K562 treated with DMSO at 1 percent for 4 hours (cell line): ENCODE measurements around the gene RNASE9. TPM values are rescaled to one million over a fixed set of nuclear protein-coding genes. Genes with fewer than 3 reads are reported as not detected.

Experiments
- total RNA-seq: library from RNA; unstranded; fragments of 300-600 nt; gene quantifications from 2 replicates; pipeline ENCODE4 v1.2.3, GENCODE V29; 2022; ENCODE audit not compliant: insufficient read depth

RNASE9 gene
- not detected in 2 replicates for total RNA-seq

GRCh38 chr14:20560961-20561360 is at the start of gene RNASE9:
TSS of gene RNASE9 (minus strand) at chr14:20561047.

DNA sequence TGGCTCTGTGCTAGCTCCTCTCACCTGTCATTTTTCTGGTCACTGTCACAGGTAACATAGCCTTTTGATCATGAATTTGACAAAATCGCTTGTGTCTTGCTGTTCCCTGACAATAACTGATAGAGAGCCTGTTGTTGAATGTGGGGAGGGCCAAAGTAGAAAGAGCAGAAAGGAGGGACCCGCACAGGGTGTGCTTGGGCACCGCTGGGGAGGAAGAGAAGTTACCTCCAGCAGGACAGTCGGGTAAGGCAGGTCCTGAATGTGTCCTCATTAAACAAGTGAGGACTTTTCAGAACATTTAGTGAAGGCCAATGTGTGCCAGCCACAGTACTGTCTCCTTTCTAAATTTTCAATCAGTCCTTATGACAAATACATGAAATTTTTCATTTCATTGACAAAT is 30.4 kb upstream of the RNASE9 start, which contains the start of gene RNASE12:
RNASE12 (minus strand) TSS at position 142 of the 400 bp plus-strand sequence. CDS start 653 bp downstream, outside the sequence.

GRCh38 chr14:20587489-20588154 is 26.8 kb upstream of the RNASE9 start, which contains the start of gene RNASE11:
TSS of gene RNASE11 (minus strand) at chr14:20588001.

Other genes with a start within 250 kb of the RNASE9 start
- 99.0 and 107 TPM in 2 replicates for gene CCNB1IP1, start 227.8 kb downstream of the RNASE9 start, total RNA-seq
- gene PARP2, start 217.4 kb downstream of the RNASE9 start, total RNA-seq, result 20.8 and 24.1 TPM in 2 replicates
- gene TEP1, start 147.5 kb downstream of the RNASE9 start, total RNA-seq, result 9.1 and 9.3 TPM in 2 replicates
- 0.10 TPM in 1 of 2 replicates, not detected in the other for gene KLHL33, start 124.9 kb downstream of the RNASE9 start, total RNA-seq
- gene OSGEP, start 106.2 kb downstream of the RNASE9 start, total RNA-seq, result 32.4 and 42.3 TPM in 2 replicates
- 130 and 152 TPM in 2 replicates for gene APEX1, start 105.8 kb downstream of the RNASE9 start, total RNA-seq
- 21.9 and 22.0 TPM in 2 replicates for gene PIP4P1, start 99.6 kb downstream of the RNASE9 start, total RNA-seq
- 75.8 and 87.0 TPM in 2 replicates for gene PNP, start 91.6 kb downstream of the RNASE9 start, total RNA-seq
- not detected in 2 replicates for gene RNASE10, start 55.5 kb downstream of the RNASE9 start, total RNA-seq
- not detected in 2 replicates for gene RNASE11, start 27.0 kb upstream of the RNASE9 start, total RNA-seq
- not detected in 2 replicates for gene RNASE12, start 30.3 kb upstream of the RNASE9 start, total RNA-seq
- not detected in 2 replicates for gene OR6S1, start 80.6 kb upstream of the RNASE9 start, total RNA-seq
- 0.80 and 4.6 TPM in 2 replicates for gene RNASE4, start 123.5 kb upstream of the RNASE9 start, total RNA-seq
- gene ANG, start 127.7 kb upstream of the RNASE9 start, total RNA-seq, result 1.7 TPM in 1 of 2 replicates, not detected in the other
- gene EDDM3A, start 184.8 kb upstream of the RNASE9 start, total RNA-seq, result not detected in 2 replicates
- not detected in 2 replicates for gene EDDM3B, start 207.4 kb upstream of the RNASE9 start, total RNA-seq
- not detected in 2 replicates for gene RNASE6, start 220.2 kb upstream of the RNASE9 start, total RNA-seq
- 20.2 and 38.3 TPM in 2 replicates for gene RNASE1, start 241.8 kb upstream of the RNASE9 start, total RNA-seq